ENCODE measurements around the gene TREML4.
A peak's percentile ranks its signal among the peaks of the same experiment; 100 is the strongest.

Gene TREML4

DNA sequence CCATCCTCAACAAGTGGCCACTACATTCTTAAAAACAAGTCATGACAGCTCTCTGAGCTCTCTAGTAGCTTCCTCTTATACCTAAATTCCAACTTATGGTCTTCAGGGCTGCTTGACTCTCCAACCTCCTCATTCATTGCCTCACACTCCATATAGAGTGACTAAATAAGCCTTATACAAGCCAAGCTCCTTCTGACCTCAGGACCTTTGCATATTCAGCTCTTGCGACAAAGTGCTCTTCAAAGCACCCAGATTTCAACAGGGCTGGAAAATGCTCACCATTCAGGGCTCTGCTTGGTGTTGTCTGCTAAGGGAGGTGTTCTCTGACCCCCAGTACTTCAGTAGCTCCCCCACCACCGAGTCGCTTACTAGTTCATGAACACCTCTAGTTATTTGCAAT lies 30.9 kb upstream of the TREML4 start:
- H3K4me1 Mint-ChIP-seq (ENCODE audit: low read depth): peaks cover 67% of the 10 kb centered on the region
- no peaks in the 10 kb centered on the region for H3K27me3 Mint-ChIP-seq (ENCODE audit: low read depth)
- H3K4me3 Mint-ChIP-seq: no peak overlapping the region
- H3K27ac Mint-ChIP-seq: peak overlapping the region; percentile 32
- H3K9me3 Mint-ChIP-seq: no peaks in the 10 kb centered on the region
- H3K36me3 Mint-ChIP-seq (ENCODE audit: low read depth): peaks cover 48% of the 10 kb centered on the region

DNA sequence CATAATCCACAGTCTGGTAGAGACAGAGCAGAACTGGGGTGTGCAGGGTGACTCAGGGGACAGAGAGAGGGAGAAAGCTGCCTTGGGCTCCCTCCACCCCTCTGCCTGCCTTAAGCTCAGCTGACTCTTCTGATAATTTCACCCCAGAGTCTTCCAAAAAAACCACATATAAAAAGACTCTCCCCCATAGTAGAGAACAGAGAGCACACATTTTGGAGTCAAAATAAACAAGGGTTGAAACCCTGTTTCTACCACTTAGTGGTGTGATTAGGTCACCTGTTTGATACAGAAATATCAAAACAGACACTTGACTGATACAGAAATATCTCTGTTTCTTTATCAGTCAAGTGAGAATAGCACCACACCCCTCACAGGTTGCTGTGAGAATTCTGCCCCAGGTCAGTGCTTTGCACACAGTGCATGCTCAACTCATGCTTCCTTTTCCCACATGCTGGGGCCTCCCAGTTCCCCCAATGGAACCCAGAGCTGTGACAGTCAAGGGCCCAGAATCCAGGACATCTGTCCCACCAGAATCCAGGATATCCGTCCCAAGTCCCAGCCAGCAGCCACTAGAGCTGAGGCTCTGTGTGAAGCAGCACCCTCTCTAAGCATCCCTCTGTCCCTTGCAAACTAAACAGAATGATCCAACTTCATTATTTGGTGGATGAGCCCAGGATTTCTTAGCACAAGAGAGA lies 28.4 kb upstream of the TREML4 start:
- H3K4me1 Mint-ChIP-seq (ENCODE audit: low read depth): peaks cover 65% of the 10 kb centered on the region
- H3K4me3 Mint-ChIP-seq: peak overlapping the region; percentile 76
- peaks cover 38% of the 10 kb centered on the region for H3K36me3 Mint-ChIP-seq (ENCODE audit: low read depth)
- peaks cover 4% of the 10 kb centered on the region for H3K9me3 Mint-ChIP-seq
- no peaks in the 10 kb centered on the region for H3K27me3 Mint-ChIP-seq (ENCODE audit: low read depth)
- peak overlapping the region; percentile 93 for H3K27ac Mint-ChIP-seq

DNA sequence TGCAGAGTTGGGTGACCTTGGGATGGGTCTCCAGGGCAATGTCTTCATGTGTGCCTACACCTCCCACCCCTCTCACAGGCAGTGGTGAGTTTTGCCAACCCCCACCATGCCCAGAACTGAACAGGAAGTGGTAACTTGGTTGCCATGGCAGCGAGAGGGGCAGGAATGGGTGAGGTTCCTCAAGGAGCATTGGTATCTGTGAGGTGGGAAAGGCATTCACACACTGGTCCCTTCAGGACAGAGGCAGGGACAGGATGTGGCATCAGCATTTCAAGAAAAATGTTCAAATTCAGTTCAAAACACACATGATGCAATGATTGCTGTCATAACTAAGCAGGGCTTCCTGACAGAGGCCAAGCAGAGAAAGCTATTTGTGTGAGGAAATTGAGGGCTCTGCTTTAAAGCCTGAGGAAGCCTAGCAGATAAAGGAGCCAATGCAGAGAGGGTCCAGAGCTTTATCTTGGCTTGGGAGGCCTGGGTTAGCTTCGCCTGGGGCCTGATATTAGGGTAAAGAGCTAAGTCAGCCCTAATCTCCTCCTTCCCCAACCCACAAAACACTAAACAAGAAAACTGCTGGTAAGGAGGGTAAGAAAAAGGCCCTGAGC lies 27.8 kb upstream of the TREML4 start:
- H3K36me3 Mint-ChIP-seq (ENCODE audit: low read depth): peaks cover 35% of the 10 kb centered on the region
- H3K4me3 Mint-ChIP-seq: peak overlapping the region; percentile 76
- H3K4me1 Mint-ChIP-seq (ENCODE audit: low read depth): peaks cover 59% of the 10 kb centered on the region
- H3K9me3 Mint-ChIP-seq: peaks cover 11% of the 10 kb centered on the region
- H3K27me3 Mint-ChIP-seq (ENCODE audit: low read depth): no peaks in the 10 kb centered on the region
- peak overlapping the region; percentile 93 for H3K27ac Mint-ChIP-seq

DNA sequence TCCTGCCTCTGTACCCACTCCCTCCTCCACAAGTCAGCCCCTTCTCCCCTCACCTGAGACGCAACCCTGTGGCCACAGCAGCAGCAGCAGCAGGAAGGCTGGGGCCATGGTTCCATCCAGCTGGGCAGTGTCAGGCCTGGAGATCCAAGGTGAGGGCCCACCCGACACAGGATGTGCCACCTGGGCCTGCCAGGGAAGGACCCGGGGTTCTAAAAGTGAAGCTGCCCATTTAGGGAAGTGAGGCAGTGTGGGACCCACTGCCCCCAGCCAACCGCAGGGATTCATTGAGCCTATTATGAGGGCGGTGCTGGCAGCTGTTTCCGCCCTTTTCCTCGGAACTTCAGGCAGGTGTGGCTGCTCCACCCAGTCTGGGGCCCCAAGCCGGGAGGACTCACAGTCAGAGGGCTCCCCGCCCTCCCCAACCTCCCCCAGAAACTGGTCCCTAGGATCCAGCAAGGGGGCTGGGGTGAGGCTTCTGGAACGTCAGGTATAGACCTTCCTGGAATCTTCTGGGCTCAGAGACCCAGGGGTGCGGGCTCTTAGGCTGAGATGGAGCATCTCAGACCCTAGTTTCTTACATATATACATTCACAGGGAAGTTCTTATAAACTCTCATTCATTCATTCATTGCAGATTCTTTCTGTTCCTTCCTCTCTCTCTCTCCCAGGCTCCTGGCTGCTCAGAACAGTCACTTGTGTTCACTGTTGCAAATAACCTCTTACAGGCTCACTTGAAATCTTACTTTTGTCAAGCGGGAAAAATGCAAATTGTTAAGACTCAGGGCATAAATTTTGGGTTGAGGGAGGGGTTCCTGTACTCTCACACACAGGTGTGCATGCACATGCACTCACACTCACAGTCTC lies 27.0 kb upstream of the TREML4 start, which contains the start of gene TREML2:
TREML2 (minus strand) TSS at position 249 of the 863 bp plus-strand sequence; CDS start at position 108, 141 bp downstream.
- Mint-ChIP-seq H3K36me3 (ENCODE audit: low read depth) (peaks cover 29% of the 10 kb centered on the region), H3K4me1 (ENCODE audit: low read depth) (peaks cover 52% of the 10 kb centered on the region), H3K27me3 (ENCODE audit: low read depth) (no peaks in the 10 kb centered on the region), H3K4me3 (peak within 1 kb of the TSS; percentile 76), H3K27ac (peak within 1 kb of the TSS; percentile 93), H3K9me3 (peaks cover 12% of the 10 kb centered on the region)

DNA sequence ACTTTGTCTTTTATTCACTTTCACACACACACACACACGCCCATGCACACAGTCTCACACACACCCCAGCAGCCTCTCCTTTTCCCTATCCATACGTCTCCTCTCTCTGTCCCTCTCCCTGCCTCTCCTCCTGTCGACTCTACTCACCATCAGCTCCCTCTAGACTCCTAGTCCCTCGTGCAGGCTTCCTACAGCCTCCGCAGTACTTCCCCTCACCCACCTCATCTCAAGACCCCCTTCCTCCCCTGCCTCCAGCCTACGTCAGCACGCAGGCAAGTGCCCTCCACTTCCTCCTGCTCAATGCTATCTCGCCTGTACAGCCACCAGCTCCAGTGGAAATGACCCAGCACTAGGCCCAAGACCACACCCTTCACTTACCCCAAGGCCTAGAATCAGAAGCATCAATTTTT lies 26.4 kb upstream of the TREML4 start:
- H3K4me3 Mint-ChIP-seq: peak overlapping the region; percentile 76
- peaks cover 49% of the 10 kb centered on the region for H3K4me1 Mint-ChIP-seq (ENCODE audit: low read depth)
- H3K36me3 Mint-ChIP-seq (ENCODE audit: low read depth): peaks cover 24% of the 10 kb centered on the region
- H3K27me3 Mint-ChIP-seq (ENCODE audit: low read depth): no peaks in the 10 kb centered on the region
- peak overlapping the region; percentile 93 for H3K27ac Mint-ChIP-seq
- H3K9me3 Mint-ChIP-seq: peaks cover 12% of the 10 kb centered on the region

DNA sequence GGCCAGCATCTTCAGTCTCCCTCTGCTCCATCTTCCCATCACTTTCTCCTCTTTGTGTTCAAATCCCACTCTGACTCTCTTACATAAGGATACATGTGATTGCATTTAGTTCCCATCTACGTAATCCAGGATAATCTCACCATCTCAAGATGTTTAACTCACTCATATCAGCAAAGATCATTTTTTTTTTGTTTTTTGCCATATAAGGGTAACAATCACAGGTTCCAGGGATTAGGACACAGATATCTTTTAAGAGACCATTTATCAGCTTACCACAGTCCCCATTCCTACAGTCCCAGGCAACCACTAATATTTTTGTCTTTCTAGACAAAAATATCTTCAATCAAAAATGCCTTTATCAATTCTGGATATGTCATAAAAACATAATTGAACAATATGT lies 24.0 kb upstream of the TREML4 start:
- H3K27ac Mint-ChIP-seq: no peak overlapping the region
- H3K27me3 Mint-ChIP-seq (ENCODE audit: low read depth): no peaks in the 10 kb centered on the region
- peaks cover 36% of the 10 kb centered on the region for H3K4me1 Mint-ChIP-seq (ENCODE audit: low read depth)
- peaks cover 18% of the 10 kb centered on the region for H3K36me3 Mint-ChIP-seq (ENCODE audit: low read depth)
- no peak overlapping the region for H3K4me3 Mint-ChIP-seq
- H3K9me3 Mint-ChIP-seq: peaks cover 12% of the 10 kb centered on the region

DNA sequence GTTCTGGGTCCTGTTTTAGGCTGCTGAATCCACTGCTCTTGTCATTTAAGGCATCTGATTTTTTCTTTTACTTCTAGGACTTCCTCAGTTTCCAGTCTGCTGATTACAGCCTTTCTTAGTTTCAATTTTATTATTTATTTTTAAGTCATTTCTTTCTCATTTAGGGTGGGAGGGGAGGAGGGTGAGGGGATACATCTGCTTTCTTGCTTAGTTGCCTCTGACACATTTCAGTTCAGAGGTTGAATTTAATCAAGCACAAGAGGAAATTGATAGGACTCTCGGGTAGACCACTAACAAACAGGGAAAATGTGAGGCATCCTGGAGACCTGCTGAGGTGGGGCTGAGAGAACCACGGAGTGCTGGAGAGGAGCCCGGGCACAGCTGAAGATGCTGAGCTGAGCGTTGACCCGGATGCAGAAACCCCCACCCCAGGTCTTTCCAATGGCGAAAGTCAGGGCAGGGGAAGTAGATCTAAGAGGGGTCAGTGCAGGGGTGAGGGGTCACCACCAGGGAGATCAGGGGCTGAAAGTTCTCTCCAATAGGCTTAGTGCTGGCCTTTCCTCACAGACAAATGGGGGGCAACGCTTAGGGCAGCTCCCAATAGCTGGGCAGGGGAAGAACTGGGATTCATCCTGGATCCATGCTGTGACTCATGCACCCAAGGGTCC lies 19.6 kb upstream of the TREML4 start:
- Mint-ChIP-seq H3K27me3 (ENCODE audit: low read depth) (peaks cover 14% of the 10 kb centered on the region), H3K4me1 (ENCODE audit: low read depth) (peaks cover 4% of the 10 kb centered on the region), H3K9me3 (peaks cover 12% of the 10 kb centered on the region), H3K36me3 (ENCODE audit: low read depth) (peaks cover 10% of the 10 kb centered on the region), H3K27ac (no peak overlapping the region), H3K4me3 (no peak overlapping the region)

DNA sequence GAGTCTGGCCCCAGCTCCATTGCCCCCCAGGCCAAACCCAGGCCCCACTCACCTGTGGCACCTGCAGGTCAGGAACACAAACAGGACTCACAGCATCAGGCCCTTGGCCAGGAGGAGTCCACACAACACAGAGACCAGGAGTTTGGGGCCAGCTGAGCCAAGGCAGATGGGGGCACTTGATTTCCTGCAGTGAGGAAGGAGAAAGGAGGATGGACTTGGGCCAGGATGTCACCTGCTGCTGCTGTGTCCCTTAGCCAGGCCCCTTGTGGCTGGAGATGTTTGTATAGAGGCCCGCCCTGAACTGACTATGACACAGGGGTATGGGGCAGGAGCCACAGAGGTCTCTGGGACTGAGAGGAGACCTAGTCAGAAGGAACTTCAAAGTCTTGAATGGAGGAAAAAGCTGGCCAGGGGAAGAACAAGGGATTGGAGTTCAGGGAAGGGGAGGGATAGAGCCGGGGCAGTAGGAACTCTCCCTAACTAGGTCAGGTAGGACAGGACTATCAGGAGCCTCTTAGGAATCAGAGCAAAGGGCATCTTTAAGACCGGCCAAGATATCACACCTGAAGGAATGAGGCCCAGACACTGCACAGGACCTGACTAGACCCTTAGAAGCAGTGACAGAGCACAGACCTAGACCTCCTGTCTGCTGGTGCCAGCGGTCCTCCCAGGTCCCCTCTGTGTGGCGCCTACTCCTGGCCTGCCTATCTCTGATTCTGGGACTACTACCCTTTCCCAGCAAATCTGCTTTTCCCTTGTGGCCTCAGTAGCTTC lies 18.4 kb upstream of the TREML4 start:
- Mint-ChIP-seq H3K36me3 (ENCODE audit: low read depth) (peaks cover 11% of the 10 kb centered on the region), H3K27ac (no peak overlapping the region)

DNA sequence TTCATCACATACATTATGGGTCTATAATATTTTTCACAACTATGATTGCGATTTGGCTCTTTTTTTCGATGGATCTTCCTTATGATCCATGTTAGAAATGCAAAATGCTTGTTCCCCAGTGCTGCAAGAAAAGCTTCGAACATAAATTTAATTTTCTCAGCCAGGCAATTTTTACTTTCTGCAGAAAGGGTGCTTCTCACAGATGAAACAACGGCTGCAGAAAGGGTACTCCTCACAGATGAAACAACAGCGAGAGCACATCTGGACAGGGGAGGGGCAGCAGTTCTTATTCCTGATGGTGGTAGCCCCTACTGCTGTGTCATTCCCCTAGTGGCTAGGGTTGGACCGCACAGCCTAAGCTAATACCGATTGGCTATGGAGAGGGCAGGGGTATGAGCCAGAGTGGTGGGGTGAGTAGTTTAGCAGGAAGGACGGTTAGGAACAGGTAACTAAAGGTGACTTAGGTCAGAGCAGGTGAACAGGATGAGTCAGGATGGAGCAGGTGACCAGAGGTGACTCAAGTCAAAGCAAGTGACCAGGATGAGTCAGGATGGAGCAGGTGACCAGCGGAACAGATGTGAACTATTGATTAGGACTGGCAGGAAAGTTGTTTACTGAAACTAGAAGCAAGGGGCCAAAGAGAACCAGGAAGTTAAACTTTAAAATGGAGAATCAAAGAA lies 13.4 kb upstream of the TREML4 start:
- no peak overlapping the region for H3K4me3 Mint-ChIP-seq
- peaks cover 6% of the 10 kb centered on the region for H3K36me3 Mint-ChIP-seq (ENCODE audit: low read depth)
- H3K9me3 Mint-ChIP-seq: peaks cover 27% of the 10 kb centered on the region

More for the DNA sequence above, 18.4 kb upstream of the TREML4 start:
- peaks cover 18% of the 10 kb centered on the region for H3K9me3 Mint-ChIP-seq
- H3K4me1 Mint-ChIP-seq (ENCODE audit: low read depth): peaks cover 4% of the 10 kb centered on the region
- H3K27me3 Mint-ChIP-seq (ENCODE audit: low read depth): peaks cover 22% of the 10 kb centered on the region
- no peak overlapping the region for H3K4me3 Mint-ChIP-seq

DNA sequence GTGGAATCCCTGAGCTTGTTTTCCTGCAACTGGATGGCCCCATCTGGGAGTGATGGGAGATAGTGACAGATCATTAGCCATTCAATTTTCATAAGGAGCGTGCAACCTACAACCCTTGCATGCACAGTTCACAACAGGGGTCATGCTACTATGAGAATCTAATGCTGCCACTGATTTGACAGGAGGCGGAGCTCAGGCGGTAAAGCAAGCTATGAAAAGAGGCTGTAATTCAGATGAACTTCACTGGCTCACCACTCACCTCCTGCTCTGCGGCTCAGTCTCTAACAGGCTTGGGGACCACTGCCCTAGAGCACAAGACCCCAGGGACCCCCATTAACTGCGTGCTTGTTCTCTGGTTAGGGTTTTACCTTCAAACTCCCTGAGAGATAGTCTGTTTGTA lies 12.4 kb upstream of the TREML4 start:
- no peak overlapping the region for H3K27ac Mint-ChIP-seq
- H3K9me3 Mint-ChIP-seq: peaks cover 36% of the 10 kb centered on the region
- peaks cover 8% of the 10 kb centered on the region for H3K36me3 Mint-ChIP-seq (ENCODE audit: low read depth)
- H3K27me3 Mint-ChIP-seq (ENCODE audit: low read depth): peaks cover 27% of the 10 kb centered on the region
- no peak overlapping the region for H3K4me3 Mint-ChIP-seq
- no peaks in the 10 kb centered on the region for H3K4me1 Mint-ChIP-seq (ENCODE audit: low read depth)

More for the DNA sequence above, 13.4 kb upstream of the TREML4 start:
- Mint-ChIP-seq H3K4me1 (ENCODE audit: low read depth) (peaks cover 1% of the 10 kb centered on the region), H3K27ac (no peak overlapping the region), H3K27me3 (ENCODE audit: low read depth) (peaks cover 27% of the 10 kb centered on the region)

DNA sequence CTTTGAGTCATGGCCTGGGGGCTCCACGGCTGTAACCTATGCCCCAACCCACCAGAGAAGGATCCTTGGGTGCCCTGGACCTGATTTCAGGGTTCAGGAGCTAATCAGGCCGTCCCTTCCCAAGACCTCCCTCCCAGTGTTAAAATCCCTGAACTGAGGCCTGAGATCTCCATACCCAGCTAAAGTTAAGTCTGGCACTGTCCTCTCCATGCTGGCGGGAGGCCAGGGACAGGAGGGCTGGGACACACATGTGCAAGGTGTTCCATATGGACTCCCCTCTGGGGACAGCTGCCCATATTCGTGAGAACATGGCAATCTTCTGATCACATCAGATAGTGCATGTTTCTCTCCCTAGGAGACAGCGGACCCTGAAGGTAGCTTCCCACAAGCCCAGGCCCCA lies 11.5 kb upstream of the TREML4 start:
- H3K36me3 Mint-ChIP-seq (ENCODE audit: low read depth): peaks cover 8% of the 10 kb centered on the region
- peaks cover 25% of the 10 kb centered on the region for H3K27me3 Mint-ChIP-seq (ENCODE audit: low read depth)
- no peaks in the 10 kb centered on the region for H3K4me1 Mint-ChIP-seq (ENCODE audit: low read depth)
- peaks cover 36% of the 10 kb centered on the region for H3K9me3 Mint-ChIP-seq
- H3K4me3 Mint-ChIP-seq: no peak overlapping the region
- H3K27ac Mint-ChIP-seq: no peak overlapping the region

DNA sequence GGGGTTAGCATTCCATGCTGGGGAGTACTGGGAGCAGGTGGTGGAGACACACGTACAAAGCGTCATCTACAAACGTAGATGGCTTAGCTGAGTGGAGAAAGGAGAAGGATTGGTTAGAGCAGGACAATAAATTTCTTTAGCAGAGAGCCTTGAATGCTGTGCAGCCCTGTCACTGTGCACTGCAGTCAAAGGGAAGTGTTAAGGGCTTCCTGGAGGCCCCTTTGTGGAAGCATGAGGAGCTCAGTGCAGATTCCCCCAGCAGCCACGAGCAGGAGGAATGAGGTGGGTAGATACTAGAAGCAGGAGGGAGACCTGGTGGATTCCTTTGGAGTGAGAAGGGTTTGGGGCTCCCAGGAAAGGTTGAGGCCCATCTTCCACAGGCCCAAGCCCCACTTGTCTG lies 6.1 kb upstream of the TREML4 start:
- no peak overlapping the region for H3K4me3 Mint-ChIP-seq
- H3K9me3 Mint-ChIP-seq: peaks cover 14% of the 10 kb centered on the region
- peaks cover 2% of the 10 kb centered on the region for H3K4me1 Mint-ChIP-seq (ENCODE audit: low read depth)
- no peak overlapping the region for H3K27ac Mint-ChIP-seq
- H3K27me3 Mint-ChIP-seq (ENCODE audit: low read depth): peaks cover 20% of the 10 kb centered on the region
- H3K36me3 Mint-ChIP-seq (ENCODE audit: low read depth): peaks cover 2% of the 10 kb centered on the region

DNA sequence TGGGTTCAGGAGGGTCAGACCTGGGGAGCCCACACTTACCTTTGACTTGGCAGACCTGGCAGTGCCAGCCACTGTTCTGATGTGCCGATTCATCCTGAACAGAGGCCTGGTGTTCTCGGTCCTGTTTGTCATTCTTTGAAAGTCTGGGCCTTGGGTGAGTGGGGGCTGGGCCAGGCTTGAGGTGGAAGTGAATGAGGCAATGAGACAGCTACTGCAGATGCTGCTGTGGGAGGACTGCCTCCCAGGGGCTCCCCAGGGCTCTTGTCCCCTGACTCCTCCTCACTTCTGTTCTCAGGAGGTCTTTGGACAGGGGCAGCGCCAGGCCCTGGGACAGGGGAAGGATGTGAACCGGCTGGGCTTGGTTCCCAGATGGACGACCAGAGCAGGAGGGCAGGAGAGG lies 5.6 kb upstream of the TREML4 start:
- peaks cover 21% of the 10 kb centered on the region for H3K27me3 Mint-ChIP-seq (ENCODE audit: low read depth)
- no peak overlapping the region for H3K27ac Mint-ChIP-seq
- H3K36me3 Mint-ChIP-seq (ENCODE audit: low read depth): peaks cover 2% of the 10 kb centered on the region
- H3K9me3 Mint-ChIP-seq: peaks cover 14% of the 10 kb centered on the region
- peaks cover 2% of the 10 kb centered on the region for H3K4me1 Mint-ChIP-seq (ENCODE audit: low read depth)
- no peak overlapping the region for H3K4me3 Mint-ChIP-seq

Measured in T-helper 1 cell treated with Interleukin-12 subunit alpha and Interleukin-12 subunit beta and Interleukin-4 antibody, amounts not matched to agents 30 μg/mL and 1 μg/mL, for 36 hours (primary cell).